ENCODE measurements around the gene WAS.

- TF ChIP-seq CTCF (IDR thresholded peaks at IDR 0.05) (no peak), POLR2A (IDR thresholded peaks at IDR 0.05) (no peak)
These were observed 19.4 kb upstream of the WAS start for GRCh38 chrX:48664156-48664555.

Measured in body of pancreas (tissue), 4 donors.